HG02798 (cell line): ENCODE results near the gene RHOA.
"Not testable (repeated sequence)": the region's sequence is repeated elsewhere in the genome, so short reads cannot be mapped to it uniquely, and the experiment has no call there.

Experiments used
- ATAC-seq: cut with Tn5 transposase; IDR thresholded peaks from one replicate; pipeline ENCODE4 v1.9.1; 2021; ENCODE audit warnings: mild to moderate bottlenecking; ENCODE audit not compliant: unreplicated experiment, poor library complexity

RHOA gene

GRCh38 chr3:49333916-49334633 is 77.7 kb downstream of the RHOA start:
- ATAC-seq: no peak

- no peak for ATAC-seq
Measured at GRCh38 chr3:49333091-49333490, 78.7 kb downstream of the RHOA start.

- no peak for ATAC-seq
Measured at GRCh38 chr3:49329186-49329585, 82.6 kb downstream of the RHOA start.

- ATAC-seq: not testable (repeated sequence)
Measured at GRCh38 chr3:49328350-49328749, 83.4 kb downstream of the RHOA start.

- no peak for ATAC-seq
Measured at GRCh38 chr3:49327485-49327884, 84.3 kb downstream of the RHOA start.

GRCh38 chr3:49324768-49325167 is 87.0 kb downstream of the RHOA start:
- ATAC-seq: no peak

- no peak for ATAC-seq
Measured at GRCh38 chr3:49316696-49317457, 94.9 kb downstream of the RHOA start.

GRCh38 chr3:49313896-49314688 is 97.7 kb downstream of the RHOA start:
- no peak for ATAC-seq

- ATAC-seq: no peak
Measured at GRCh38 chr3:49311283-49311682, 100.5 kb downstream of the RHOA start.

GRCh38 chr3:49310677-49311076 is 101.1 kb downstream of the RHOA start:
- ATAC-seq: no peak
